NCI-H2029 treated with DMSO at 0.1 percent for 48 hours (cell line): ENCODE data around the gene PAXX.

Experiments used
- DNase-seq: peaks from one replicate; lab custom pipeline; 2025; lab: John Stamatoyannopoulos, UW

The PAXX gene

GRCh38 chr9:137034039-137034708 is 42.0 kb downstream of the PAXX start:
- DNase-seq = no peak

- DNase-seq = peak; percentile 81
Measured at GRCh38 chr9:137034709-137035506, 42.7 kb downstream of the PAXX start.

GRCh38 chr9:137035507-137035834 is 43.2 kb downstream of the PAXX start:
- no peak for DNase-seq

DNA sequence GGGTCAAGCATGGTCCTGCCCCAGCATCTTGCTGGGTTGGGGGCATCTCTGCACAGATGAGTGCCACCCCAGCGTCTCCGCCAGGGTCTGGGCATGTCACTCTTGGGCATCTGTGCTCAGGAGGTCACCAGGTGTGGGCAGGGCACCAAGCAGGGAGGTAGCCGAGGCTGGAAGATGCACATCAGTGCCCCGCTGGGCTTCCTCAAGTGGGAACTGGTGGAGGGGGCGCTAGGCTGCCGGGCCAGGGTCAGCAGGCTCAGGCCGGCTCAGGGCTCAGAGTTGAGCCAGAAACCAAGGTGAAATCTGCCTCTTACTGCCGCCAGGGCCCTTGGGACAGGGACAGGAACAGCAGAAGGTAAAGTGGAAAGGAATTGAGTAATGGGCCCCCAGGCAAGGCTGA is 43.7 kb downstream of the PAXX start:
- no peak for DNase-seq

DNA sequence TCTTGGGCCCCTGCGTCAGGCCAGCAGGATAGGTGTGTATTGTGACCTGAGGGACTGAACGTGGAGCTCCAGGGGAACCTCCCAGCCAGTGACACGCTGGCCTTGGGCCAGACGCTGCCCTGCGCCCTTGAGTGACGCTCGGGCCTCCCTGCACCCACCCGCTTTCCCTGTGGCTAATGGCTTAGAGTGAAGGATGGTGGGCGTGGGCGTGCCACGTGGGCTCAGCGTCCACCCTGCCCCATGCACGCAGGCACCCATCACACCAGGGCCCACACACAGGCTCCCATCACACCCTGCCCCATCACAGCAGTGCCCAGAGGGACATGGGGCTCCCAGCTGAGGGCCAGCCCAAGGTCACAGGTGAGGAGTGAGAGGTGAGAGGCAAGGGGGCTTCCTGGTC is 44.8 kb downstream of the PAXX start:
- DNase-seq = no peak

GRCh38 chr9:137037483-137037882 is 45.3 kb downstream of the PAXX start:
- no peak for DNase-seq

GRCh38 chr9:137038916-137039315 is 46.7 kb downstream of the PAXX start:
- no peak for DNase-seq

DNA sequence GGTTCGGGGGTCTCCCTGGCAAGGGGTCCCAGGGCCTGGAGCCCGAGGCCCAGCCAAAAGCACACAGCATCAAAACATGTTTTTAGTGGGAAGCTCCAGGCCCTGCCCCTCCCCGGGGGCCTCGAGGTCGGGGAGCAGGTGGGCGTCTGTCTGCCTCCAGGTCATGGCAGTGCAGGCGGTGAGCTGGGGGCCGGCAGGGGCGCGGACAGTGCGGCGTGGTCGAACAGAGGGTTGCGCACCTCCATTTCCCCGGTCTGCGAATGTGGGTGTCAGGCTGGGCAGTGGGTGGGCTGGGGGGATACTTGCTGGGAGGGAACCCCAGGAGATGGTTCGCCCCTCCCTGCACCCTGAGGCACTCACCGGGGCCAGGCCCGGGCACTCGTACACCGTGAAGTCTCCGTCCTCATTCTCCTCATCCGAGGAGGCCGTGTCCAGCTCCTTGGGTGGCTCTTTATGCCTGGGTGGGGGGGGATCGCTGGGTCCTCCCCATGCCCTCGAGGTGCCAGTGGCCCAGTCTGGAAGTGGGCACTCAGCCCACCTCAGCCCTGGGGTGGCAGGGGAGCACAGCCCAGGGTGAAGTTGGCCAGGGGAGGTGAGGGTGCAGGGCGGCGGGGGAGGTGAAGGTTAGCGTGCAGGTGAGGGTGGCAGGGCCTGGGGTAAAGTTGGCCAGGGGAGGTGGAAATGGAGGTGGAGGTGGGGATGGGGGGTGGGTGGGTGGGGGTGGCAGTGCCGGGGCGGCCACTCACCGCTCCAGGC is 47.6 kb downstream of the PAXX start:
- no peak for DNase-seq

DNA sequence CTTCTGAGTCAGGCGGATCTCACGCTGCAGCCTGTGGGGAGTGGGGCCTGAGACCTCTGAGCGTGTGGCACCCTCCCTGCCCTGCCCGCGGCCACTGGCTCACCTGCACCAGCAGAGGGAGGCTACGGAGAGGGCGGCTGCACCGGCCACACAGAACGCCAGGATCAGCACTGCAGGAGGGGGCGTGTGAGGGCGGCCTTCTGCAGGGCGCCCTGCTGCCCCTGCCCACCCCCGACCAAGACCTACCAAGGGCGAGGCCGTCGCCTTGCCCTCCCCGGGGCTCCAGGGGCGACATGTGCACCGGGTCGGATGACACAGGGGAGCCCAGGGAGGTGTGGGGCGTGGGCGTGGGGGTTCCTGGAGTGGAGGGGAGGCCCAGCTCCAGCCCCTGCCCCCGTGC is 48.3 kb downstream of the PAXX start:
- no peak for DNase-seq

DNA sequence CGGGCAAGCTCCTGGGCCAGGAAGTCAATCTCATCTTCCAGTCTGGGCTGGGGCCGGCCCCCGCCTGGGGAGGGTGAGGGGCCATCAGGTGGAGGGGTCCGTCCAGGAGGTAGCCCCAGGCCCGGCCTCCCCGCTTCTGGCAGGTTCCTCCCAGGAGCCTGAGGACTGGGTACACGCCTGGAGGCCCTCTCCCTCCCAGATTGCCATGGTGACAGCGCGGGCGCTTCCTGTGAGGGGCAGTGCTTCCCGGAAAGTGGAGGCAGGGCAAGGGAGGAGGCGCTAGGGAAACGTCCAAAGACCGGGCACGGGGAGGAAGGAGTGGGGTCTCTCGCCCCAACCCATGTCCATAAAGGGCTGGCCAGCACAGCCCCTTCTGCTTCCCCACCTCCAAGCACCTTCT is 48.9 kb downstream of the PAXX start:
- no peak for DNase-seq

- no peak for DNase-seq
Measured at GRCh38 chr9:137042751-137043727, 50.8 kb downstream of the PAXX start.
